ENCODE measurements around the gene GCSH.

GRCh38 chr16:81071805-81072204, 24.4 kb downstream of the GCSH start:
- TF ChIP-seq TCF7 (IDR thresholded peaks at IDR 0.05; ENCODE audit: borderline replicate concordance) (no peak), CREM (IDR thresholded peaks at IDR 0.05; ENCODE audit: low read depth) (no peak), LARP7 (IDR thresholded peaks at IDR 0.05) (no peak), ZSCAN29 (IDR thresholded peaks at IDR 0.05) (no peak), CBFB (IDR thresholded peaks at IDR 0.05; ENCODE audit: low read depth) (no peak), RBBP5 (conservative IDR thresholded peaks at IDR 0.05) (no peak), MXI1 (IDR thresholded peaks at IDR 0.05; ENCODE audit: low read depth, low read length) (no peak), DPF2 (IDR thresholded peaks at IDR 0.05) (no peak), EP300 (IDR thresholded peaks at IDR 0.05; ENCODE audit: borderline replicate concordance in 1 of 2, control insufficient read depth in 1 of 2, low read depth in 2 of 2, low read length in 2 of 2) (no peak)
- TF ChIP-seq, protein P1, sequence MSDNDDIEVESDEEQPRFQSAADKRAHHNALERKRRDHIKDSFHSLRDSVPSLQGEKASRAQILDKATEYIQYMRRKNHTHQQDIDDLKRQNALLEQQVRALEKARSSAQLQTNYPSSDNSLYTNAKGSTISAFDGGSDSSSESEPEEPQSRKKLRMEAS (IDR thresholded peaks at IDR 0.05; ENCODE audit: low read depth, low read length), result no peak
